Gastrocnemius medialis (tissue), 4 donors: ENCODE data around the gene HLCS.

ENCODE experiments used
- CTCF ChIP-seq, 5 experiments: fragments of 450-650 bp in 3 of 5; fragments of 200-600 bp in 2 of 5; sonication (generic) in 2 of 5; IDR thresholded peaks in 4 of 5; conservative IDR thresholded peaks in 1 of 5; 1 replicate in 4 of 5; 2 replicates in 1 of 5; pipeline ENCODE4 v1.5.1; 2016 to 2019; ENCODE audit warnings: antibody characterized with exemption in 5 of 5, mild to moderate bottlenecking in 3 of 5, moderate library complexity in 3 of 5
- POLR2A ChIP-seq, 2 donors: fragments of 450-650 bp; IDR thresholded peaks; one replicate each; pipeline ENCODE4 v1.6.1; 2017; ENCODE audit warnings: antibody characterized with exemption in 2 of 2, mild to moderate bottlenecking in 2 of 2, moderate library complexity in 2 of 2

- TF ChIP-seq CTCF (IDR thresholded peaks at IDR 0.05 in 4 of 5, conservative IDR thresholded peaks at IDR 0.05 in 1 of 5): no peak
- TF ChIP-seq POLR2A (IDR thresholded peaks at IDR 0.05): no peak
Measured at GRCh38 chr21:36887963-36888362, 78.5 kb downstream of the HLCS start.
